HCT116 (cell line): ENCODE measurements around the gene GRAP. TPM values are rescaled to one million over a fixed set of nuclear protein-coding genes. Genes with fewer than 3 reads are reported as not detected.

Experiments used
- ATAC-seq: fragments of 200-7000 bp; cut with Tn5 transposase; 2 replicates; pipeline ENCODE4 v1.9.1; 2020; ENCODE audit warnings: mild to moderate bottlenecking, moderate library complexity
- BruUV-seq: library from RNA; stranded (reverse); fragments of 400-500 nt; replicated peaks from 2 replicates; lab custom pipeline; 2021; lab: Mats Ljungman, UMichigan
- CTCF ChIA-PET: fragments of 300-600 bp; sonication (Branson Sonifier 250); formaldehyde crosslinking; loops from one replicate; lab custom pipeline; 2021; ENCODE audit warnings: antibody characterized with exemption; lab: Charles Lee
- POLR2A ChIA-PET: fragments of 300-600, 350-600 bp; sonication (Branson Sonifier 250); formaldehyde crosslinking; loops from one replicate; lab custom pipeline; 2021; ENCODE audit warnings: antibody characterized with exemption; lab: Charles Lee
- RAD21 ChIA-PET, 2 experiments: fragments of 300-600 bp; sonication (Branson Sonifier 250); formaldehyde crosslinking; loops; one replicate each; lab custom pipeline; 2023; ENCODE audit warnings: low total read pairs in 2 of 2; ENCODE audit not compliant: uncharacterized antibody in 2 of 2, unreplicated experiment in 2 of 2, low non-redundant PET in 1 of 2; lab: Charles Lee
- DNase-seq: peaks from one replicate; pipeline ENCODE4 v3.0.0-alpha.2; 2010; ENCODE audit warnings: low read depth, low spot score
- H2AFZ ChIP-seq: fragments of 200-600 bp; shearing (Covaris generic), sonication (generic); 2 replicates; pipeline ENCODE4 v1.6.1; 2017; ENCODE audit warnings: low read depth, mixed run types, mixed read lengths, antibody characterized with exemption, low read length; ENCODE audit not compliant: poor library complexity, severe bottlenecking
- H3K27ac ChIP-seq: 2 replicates; pipeline ENCODE4 v1.5.1; 2012; ENCODE audit warnings: low read depth, low read length
- H3K27me3 ChIP-seq: fragments of 200-600 bp; sonication (generic); 2 replicates; pipeline ENCODE4 v1.6.1; 2016; ENCODE audit warnings: mixed run types, low read length, mixed read lengths; ENCODE audit not compliant: insufficient read depth
- H3K36me3 ChIP-seq, 2 experiments: fragments of 200-500 bp in 1 of 2; fragments of 200-600 bp in 1 of 2; sonication (Bioruptor generic) in 1 of 2; sonication (generic) in 1 of 2; 2 replicates each; pipeline versions ENCODE4 v1.5.1 to v1.6.1; 2014 to 2016; ENCODE audit warnings: low read length in 2 of 2, inconsistent platforms in 1 of 2, mixed read lengths in 1 of 2, mixed run types in 1 of 2; ENCODE audit not compliant: insufficient read depth in 2 of 2, control insufficient read depth in 1 of 2
- H3K4me1 ChIP-seq, 2 experiments: fragments of 200-600 bp in 1 of 2; sonication (generic) in 1 of 2; 2 replicates each; pipeline versions ENCODE4 v1.5.1 to v1.6.1; 2012 to 2017; ENCODE audit warnings: low read length in 2 of 2, inconsistent platforms in 1 of 2, mild to moderate bottlenecking in 1 of 2, mixed read lengths in 1 of 2, mixed run types in 1 of 2, moderate library complexity in 1 of 2; ENCODE audit not compliant: insufficient read depth in 2 of 2, control insufficient read depth in 1 of 2
- H3K4me2 ChIP-seq: fragments of 200-600 bp; sonication (generic); 2 replicates; pipeline ENCODE4 v1.6.1; 2017; ENCODE audit warnings: mixed run types, low read length, mixed read lengths
- H3K4me3 ChIP-seq, 2 experiments: fragments of 200-600 bp in 1 of 2; sonication (generic) in 1 of 2; replicated peaks in 1 of 2; 2 replicates each; pipeline ENCODE4 v1.5.1; 2011 to 2016; ENCODE audit warnings: low read length in 2 of 2, control low read depth in 1 of 2, low read depth in 1 of 2, mild to moderate bottlenecking in 1 of 2, mixed read lengths in 1 of 2, mixed run types in 1 of 2
- H3K79me2 ChIP-seq: fragments of 200-600 bp; sonication (generic); 2 replicates; pipeline ENCODE4 v1.6.1; 2017; ENCODE audit warnings: mild to moderate bottlenecking, mixed run types, low read length, moderate library complexity, mixed read lengths; ENCODE audit not compliant: insufficient read depth
- H3K9ac ChIP-seq: fragments of 200-600 bp; sonication (generic); 2 replicates; pipeline ENCODE4 v1.6.1; 2016; ENCODE audit warnings: low read length, mixed read lengths
- H3K9me2 ChIP-seq: fragments of 200-600 bp; sonication (generic), shearing (Covaris generic); 2 replicates; pipeline ENCODE4 v1.6.1; 2017; ENCODE audit warnings: mixed run types, mild to moderate bottlenecking, moderate library complexity; ENCODE audit not compliant: insufficient read depth
- H3K9me3 ChIP-seq, 2 experiments: fragments of 200-500 bp in 1 of 2; fragments of 200-600 bp in 1 of 2; sonication (Bioruptor generic) in 1 of 2; sonication (generic) in 1 of 2; 2 replicates each; pipeline ENCODE4 v1.6.1; 2014 to 2017; ENCODE audit warnings: low read length in 2 of 2, mixed read lengths in 2 of 2, inconsistent platforms in 1 of 2, low read depth in 1 of 2, mild to moderate bottlenecking in 1 of 2, mixed run types in 1 of 2, moderate library complexity in 1 of 2; ENCODE audit not compliant: control insufficient read depth in 1 of 2, insufficient read depth in 1 of 2
- H4K20me1 ChIP-seq: fragments of 200-600 bp; sonication (generic), shearing (Covaris generic); 2 replicates; pipeline ENCODE4 v1.6.1; 2017; ENCODE audit warnings: mixed run types, mild to moderate bottlenecking, moderate library complexity; ENCODE audit not compliant: insufficient read depth
- POLR2A ChIP-seq: IDR thresholded peaks from 2 replicates; pipeline ENCODE4 v1.7.0; 2011; ENCODE audit warnings: borderline replicate concordance; ENCODE audit not compliant: insufficient read depth, insufficient read length; ENCODE audit errors: extremely low read depth
- YY1 ChIP-seq: IDR thresholded peaks from 2 replicates; pipeline ENCODE4 v1.6.1; 2011; ENCODE audit warnings: low read length, low read depth, moderate library complexity, mild to moderate bottlenecking; ENCODE audit not compliant: insufficient replicate concordance; ENCODE audit errors: extremely low read depth
- ZFX ChIP-seq: fragments of 450-650 bp; IDR thresholded peaks from 2 replicates; pipeline ENCODE4 v1.6.1; 2017
- intact Hi-C: fragments of 100-400 bp; cut with micrococcal nuclease; formaldehyde crosslinking; loops from 2 replicates; pipeline ENCODE4 v1.10.0; 2022
- total RNA-seq: library from RNA; stranded (reverse); gene quantifications from one replicate; pipeline ENCODE4 v1.2.1, GENCODE V29; 2021; ENCODE audit not compliant: unreplicated experiment
- TF ChIP-seq, protein P1 (sequence below): IDR thresholded peaks from 2 replicates; pipeline ENCODE4 v1.6.1; 2012; ENCODE audit warnings: low read depth
- TF ChIP-seq, protein P2 (sequence below), 3 experiments: fragments of 200-600 bp in 1 of 3; sonication (generic) in 1 of 3; IDR thresholded peaks in 2 of 3; conservative IDR thresholded peaks in 1 of 3; 2 replicates each; pipeline ENCODE4 v1.5.1; 2012 to 2017; ENCODE audit warnings: low read depth in 2 of 3, low read length in 2 of 3, antibody characterized with exemption in 1 of 3, borderline replicate concordance in 1 of 3, control low read depth in 1 of 3, mild to moderate bottlenecking in 1 of 3, mixed read lengths in 1 of 3, mixed run types in 1 of 3, moderate library complexity in 1 of 3; ENCODE audit not compliant: insufficient read depth in 1 of 3

GRAP gene
- total RNA-seq, 1 experiment from 2014 or later, result 0.27 TPM

DNA sequence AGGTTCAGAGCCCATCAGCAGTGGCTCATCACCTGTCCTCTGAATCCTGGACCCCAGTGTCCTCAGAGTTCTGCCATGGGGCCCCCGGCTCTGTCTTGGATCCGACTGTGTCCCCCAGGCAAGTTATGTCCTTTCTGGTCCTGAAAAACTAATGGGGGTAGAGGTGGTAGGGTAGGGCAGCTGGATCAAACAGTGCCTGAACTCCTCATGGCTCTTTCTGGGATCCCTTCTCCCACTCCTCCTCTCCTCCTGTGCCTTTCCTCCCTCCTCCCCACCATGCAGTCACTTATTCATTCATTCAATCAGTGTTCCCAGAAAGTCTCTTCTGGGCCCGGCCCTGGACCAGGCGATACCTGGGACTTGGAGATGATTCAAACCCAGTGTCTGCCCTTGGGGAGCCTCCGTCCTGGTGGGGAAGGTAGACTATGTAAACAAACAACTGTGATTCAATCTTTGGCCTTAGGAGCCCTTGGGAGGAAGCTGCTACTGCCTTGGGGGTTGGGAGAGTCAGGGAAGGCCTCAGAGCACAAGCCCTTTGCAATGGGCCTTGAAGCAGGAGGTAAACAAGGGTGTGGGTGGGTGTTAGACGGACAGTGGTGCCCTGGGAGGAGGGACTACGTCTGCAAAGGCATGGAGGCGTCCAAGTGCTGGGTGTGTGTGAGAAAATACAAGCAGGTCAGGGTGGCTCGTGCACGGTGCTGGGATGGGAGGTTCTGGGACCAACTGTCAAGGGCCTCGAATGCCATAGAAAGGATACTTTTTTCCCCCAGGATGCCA lies 35.8 kb downstream of the GRAP start:
- H3K4me2 ChIP-seq, result 0 out of 2 replicates have a peak overlapping the region, but pooled peaks have one; percentile 25
- H3K4me1 ChIP-seq, result peaks cover 4 to 19% of the 10 kb centered on the region in 2 experiments; a peak in 3 of 4 replicates
- no peaks in the 10 kb centered on the region for H3K27me3 ChIP-seq
- no peak overlapping the region for H3K27ac ChIP-seq
- ChIA-PET RAD21 (no interaction called here), POLR2A (no interaction called here), CTCF (no interaction called here)
- intact Hi-C loops, result no loop called here
- ATAC-seq (no peak), DNase-seq (no peak)
- no peak overlapping the region for H3K9ac ChIP-seq
- H4K20me1 ChIP-seq, result no peaks in the 10 kb centered on the region
- H3K36me3 ChIP-seq, result no peaks in the 10 kb centered on the region
- H3K9me2 ChIP-seq, result no peaks in the 10 kb centered on the region
- no TSS peak for BruUV-seq
- no peaks in the 10 kb centered on the region for H3K79me2 ChIP-seq
- no peaks in the 10 kb centered on the region for H3K9me3 ChIP-seq
- no peak overlapping the region for H2AFZ ChIP-seq
- TF ChIP-seq, protein P1, sequence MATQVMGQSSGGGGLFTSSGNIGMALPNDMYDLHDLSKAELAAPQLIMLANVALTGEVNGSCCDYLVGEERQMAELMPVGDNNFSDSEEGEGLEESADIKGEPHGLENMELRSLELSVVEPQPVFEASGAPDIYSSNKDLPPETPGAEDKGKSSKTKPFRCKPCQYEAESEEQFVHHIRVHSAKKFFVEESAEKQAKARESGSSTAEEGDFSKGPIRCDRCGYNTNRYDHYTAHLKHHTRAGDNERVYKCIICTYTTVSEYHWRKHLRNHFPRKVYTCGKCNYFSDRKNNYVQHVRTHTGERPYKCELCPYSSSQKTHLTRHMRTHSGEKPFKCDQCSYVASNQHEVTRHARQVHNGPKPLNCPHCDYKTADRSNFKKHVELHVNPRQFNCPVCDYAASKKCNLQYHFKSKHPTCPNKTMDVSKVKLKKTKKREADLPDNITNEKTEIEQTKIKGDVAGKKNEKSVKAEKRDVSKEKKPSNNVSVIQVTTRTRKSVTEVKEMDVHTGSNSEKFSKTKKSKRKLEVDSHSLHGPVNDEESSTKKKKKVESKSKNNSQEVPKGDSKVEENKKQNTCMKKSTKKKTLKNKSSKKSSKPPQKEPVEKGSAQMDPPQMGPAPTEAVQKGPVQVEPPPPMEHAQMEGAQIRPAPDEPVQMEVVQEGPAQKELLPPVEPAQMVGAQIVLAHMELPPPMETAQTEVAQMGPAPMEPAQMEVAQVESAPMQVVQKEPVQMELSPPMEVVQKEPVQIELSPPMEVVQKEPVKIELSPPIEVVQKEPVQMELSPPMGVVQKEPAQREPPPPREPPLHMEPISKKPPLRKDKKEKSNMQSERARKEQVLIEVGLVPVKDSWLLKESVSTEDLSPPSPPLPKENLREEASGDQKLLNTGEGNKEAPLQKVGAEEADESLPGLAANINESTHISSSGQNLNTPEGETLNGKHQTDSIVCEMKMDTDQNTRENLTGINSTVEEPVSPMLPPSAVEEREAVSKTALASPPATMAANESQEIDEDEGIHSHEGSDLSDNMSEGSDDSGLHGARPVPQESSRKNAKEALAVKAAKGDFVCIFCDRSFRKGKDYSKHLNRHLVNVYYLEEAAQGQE, result no peak
- TF ChIP-seq ZFX (no peak), POLR2A (no peak), YY1 (no peak)
- TF ChIP-seq, protein P2, sequence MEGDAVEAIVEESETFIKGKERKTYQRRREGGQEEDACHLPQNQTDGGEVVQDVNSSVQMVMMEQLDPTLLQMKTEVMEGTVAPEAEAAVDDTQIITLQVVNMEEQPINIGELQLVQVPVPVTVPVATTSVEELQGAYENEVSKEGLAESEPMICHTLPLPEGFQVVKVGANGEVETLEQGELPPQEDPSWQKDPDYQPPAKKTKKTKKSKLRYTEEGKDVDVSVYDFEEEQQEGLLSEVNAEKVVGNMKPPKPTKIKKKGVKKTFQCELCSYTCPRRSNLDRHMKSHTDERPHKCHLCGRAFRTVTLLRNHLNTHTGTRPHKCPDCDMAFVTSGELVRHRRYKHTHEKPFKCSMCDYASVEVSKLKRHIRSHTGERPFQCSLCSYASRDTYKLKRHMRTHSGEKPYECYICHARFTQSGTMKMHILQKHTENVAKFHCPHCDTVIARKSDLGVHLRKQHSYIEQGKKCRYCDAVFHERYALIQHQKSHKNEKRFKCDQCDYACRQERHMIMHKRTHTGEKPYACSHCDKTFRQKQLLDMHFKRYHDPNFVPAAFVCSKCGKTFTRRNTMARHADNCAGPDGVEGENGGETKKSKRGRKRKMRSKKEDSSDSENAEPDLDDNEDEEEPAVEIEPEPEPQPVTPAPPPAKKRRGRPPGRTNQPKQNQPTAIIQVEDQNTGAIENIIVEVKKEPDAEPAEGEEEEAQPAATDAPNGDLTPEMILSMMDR (IDR thresholded peaks at IDR 0.05 in 2 of 3, conservative IDR thresholded peaks at IDR 0.05 in 1 of 3; ENCODE audit: borderline replicate concordance in 1 of 3, insufficient read depth in 1 of 3, low read depth in 2 of 3, low read length in 2 of 3), result no peak
- H3K4me3 ChIP-seq, result no peak overlapping the region
